ENCODE data around the gene DGCR2.
A peak's percentile ranks its signal among the peaks of the same experiment; 100 is the strongest.

Gene DGCR2

GRCh38 chr22:19126309-19127273, 4.4 kb upstream of the DGCR2 start:
- DNase-seq, result no peak

- DNase-seq, result no peak
Measured at GRCh38 chr22:19125474-19126308, 3.5 kb upstream of the DGCR2 start.

- no peak for DNase-seq
Measured at GRCh38 chr22:19125011-19125410, 2.8 kb upstream of the DGCR2 start.

GRCh38 chr22:19124377-19124776, 2.2 kb upstream of the DGCR2 start:
- DNase-seq, result no peak

- no peak for DNase-seq
Measured at GRCh38 chr22:19123936-19124335, 1.7 kb upstream of the DGCR2 start.

- DNase-seq, result no peak
Measured at GRCh38 chr22:19122752-19123492, 710 bp upstream of the DGCR2 start.

- peak; percentile 33 for DNase-seq
Measured at GRCh38 chr22:19121631-19122142, 525 bp downstream of the DGCR2 start.

GRCh38 chr22:19120829-19121630, 1.2 kb downstream of the DGCR2 start:
- DNase-seq, result no peak

GRCh38 chr22:19119949-19120348, 2.3 kb downstream of the DGCR2 start:
- DNase-seq, result no peak

GRCh38 chr22:19118329-19118880, 3.8 kb downstream of the DGCR2 start:
- no peak for DNase-seq

GRCh38 chr22:19117111-19117512, 5.1 kb downstream of the DGCR2 start:
- no peak for DNase-seq

GRCh38 chr22:19115628-19116027, 6.6 kb downstream of the DGCR2 start:
- DNase-seq, result no peak

- DNase-seq, result no peak
Measured at GRCh38 chr22:19114984-19115552, 7.1 kb downstream of the DGCR2 start.

GRCh38 chr22:19113429-19113828, 8.8 kb downstream of the DGCR2 start:
- no peak for DNase-seq

GRCh38 chr22:19111584-19111983, 10.6 kb downstream of the DGCR2 start:
- no peak for DNase-seq

- DNase-seq, result no peak
Measured at GRCh38 chr22:19111140-19111539, 11.1 kb downstream of the DGCR2 start.

GRCh38 chr22:19110646-19111045, 11.6 kb downstream of the DGCR2 start:
- no peak for DNase-seq

- DNase-seq, result no peak
Measured at GRCh38 chr22:19110064-19110458, 12.2 kb downstream of the DGCR2 start.

- peak; percentile 27 for DNase-seq
Measured at GRCh38 chr22:19109198-19110063, 12.8 kb downstream of the DGCR2 start.

GRCh38 chr22:19108807-19109197, 13.4 kb downstream of the DGCR2 start:
- DNase-seq, result no peak
